ENCODE measurements around the gene ZNF516.

GRCh38 chr18:76468345-76469304 lies 26.4 kb downstream of the ZNF516 start:
- TF ChIP-seq MAX (IDR thresholded peaks at IDR 0.05) (no peak), POLR2A (IDR thresholded peaks at IDR 0.05; ENCODE audit: low read length) (no peak), CTCF (IDR thresholded peaks at IDR 0.05) (no peak), HOXA7 (CRISPR knock-in tag; IDR thresholded peaks at IDR 0.05) (no peak), CHD4 (IDR thresholded peaks at IDR 0.05; ENCODE audit: borderline replicate concordance) (no peak), POLR2AphosphoS2 (conservative IDR thresholded peaks at IDR 0.05; ENCODE audit: low read length) (no peak), PHF8 (IDR thresholded peaks at IDR 0.05; ENCODE audit: borderline replicate concordance, low read depth) (no peak)

Measured in A549 (cell line).